ENCODE data around the gene TIMP3.

TIMP3 gene

GRCh38 chr22:32809786-32810554 is 8.5 kb downstream of the TIMP3 start:
- DNase-seq, result no peak

GRCh38 chr22:32810555-32811133 is 9.1 kb downstream of the TIMP3 start:
- no peak for DNase-seq

- DNase-seq, result no peak
Measured at GRCh38 chr22:32811788-32812545, 10.5 kb downstream of the TIMP3 start.

- DNase-seq, result no peak
Measured at GRCh38 chr22:32814285-32814860, 12.9 kb downstream of the TIMP3 start.

- DNase-seq, result no peak
Measured at GRCh38 chr22:32815059-32815458, 13.6 kb downstream of the TIMP3 start.

- DNase-seq, result peak; percentile 61
Measured at GRCh38 chr22:32815943-32816342, 14.4 kb downstream of the TIMP3 start.

GRCh38 chr22:32817137-32817730 is 15.7 kb downstream of the TIMP3 start:
- DNase-seq, result no peak

- DNase-seq, result no peak
Measured at GRCh38 chr22:32818446-32819115, 17.1 kb downstream of the TIMP3 start.

GRCh38 chr22:32819120-32819519 is 17.6 kb downstream of the TIMP3 start:
- DNase-seq, result no peak

GRCh38 chr22:32820131-32821119 is 18.9 kb downstream of the TIMP3 start:
- DNase-seq, result no peak

GRCh38 chr22:32822179-32822877 is 20.8 kb downstream of the TIMP3 start:
- DNase-seq, result no peak

GRCh38 chr22:32823024-32823730 is 21.7 kb downstream of the TIMP3 start:
- no peak for DNase-seq

- no peak for DNase-seq
Measured at GRCh38 chr22:32824531-32825312, 23.2 kb downstream of the TIMP3 start.

GRCh38 chr22:32826537-32826936 is 25.0 kb downstream of the TIMP3 start:
- no peak for DNase-seq

GRCh38 chr22:32827049-32827602 is 25.6 kb downstream of the TIMP3 start:
- no peak for DNase-seq

GRCh38 chr22:32828150-32828549 is 26.6 kb downstream of the TIMP3 start:
- DNase-seq, result no peak

GRCh38 chr22:32828561-32828960 is 27.1 kb downstream of the TIMP3 start:
- DNase-seq, result no peak

GRCh38 chr22:32829451-32829851 is 27.9 kb downstream of the TIMP3 start:
- no peak for DNase-seq

- no peak for DNase-seq
Measured at GRCh38 chr22:32830473-32830872, 29.0 kb downstream of the TIMP3 start.
